Measurements from ENCODE around the gene SMG6.
"Not testable (repeated sequence)": the region's sequence is repeated elsewhere in the genome, so short reads cannot be mapped to it uniquely, and the experiment has no call there.

The SMG6 gene

GRCh38 chr17:2203818-2204217, 99.8 kb downstream of the SMG6 start:
- DNase-seq: no peak
- Histone ChIP-seq H3K27ac (no peak overlapping the region), H3K4me3 (no peak overlapping the region), H3K9me3 (no peaks in the 10 kb centered on the region), H3K36me3 (peaks cover 0 to 2% (median 0%) of the 10 kb centered on the region in 3 donors), H3K27me3 (no peaks in the 10 kb centered on the region), H3K4me1 (peaks cover 0 to 22% (median 7%) of the 10 kb centered on the region in 4 donors)
- TF ChIP-seq CTCF (IDR thresholded peaks at IDR 0.05): no peak
- intact Hi-C loops (cut with DNase I; ENCODE audit: low total_unique reads): no loop called here

- H3K4me1 ChIP-seq: peaks cover 0 to 22% (median 7%) of the 10 kb centered on the region in 4 donors
- intact Hi-C loops (cut with DNase I; ENCODE audit: low total_unique reads): no loop called here
- no peak for DNase-seq
- H3K4me3 ChIP-seq: no peak overlapping the region
- no peaks in the 10 kb centered on the region for H3K27me3 ChIP-seq
- H3K9me3 ChIP-seq: no peaks in the 10 kb centered on the region
- no peak for TF ChIP-seq CTCF (IDR thresholded peaks at IDR 0.05)
- H3K36me3 ChIP-seq: no peaks in the 10 kb centered on the region
- H3K27ac ChIP-seq: no peak overlapping the region
These were observed 100.5 kb downstream of the SMG6 start for GRCh38 chr17:2202996-2203575.

- Histone ChIP-seq H3K9me3 (no peaks in the 10 kb centered on the region), H3K27me3 (no peaks in the 10 kb centered on the region), H3K36me3 (no peaks in the 10 kb centered on the region), H3K4me3 (no peak overlapping the region), H3K27ac (no peak overlapping the region), H3K4me1 (peaks cover 0 to 15% (median 5%) of the 10 kb centered on the region in 4 donors)
- no peak for DNase-seq
- TF ChIP-seq CTCF (IDR thresholded peaks at IDR 0.05): no peak
- intact Hi-C loops (cut with DNase I; ENCODE audit: low total_unique reads): no loop called here
These were observed 101.1 kb downstream of the SMG6 start for GRCh38 chr17:2202302-2202995.

GRCh38 chr17:2199386-2199785, 104.2 kb downstream of the SMG6 start:
- intact Hi-C loops (cut with DNase I; ENCODE audit: low total_unique reads); H3K4me3 ChIP-seq; H3K9me3 ChIP-seq; H3K36me3 ChIP-seq; DNase-seq; H3K27ac ChIP-seq; H3K27me3 ChIP-seq: not testable (repeated sequence)
- H3K4me1 ChIP-seq: peaks cover 0 to 11% (median 5%) of the 10 kb centered on the region in 4 donors

GRCh38 chr17:2198927-2199326, 104.7 kb downstream of the SMG6 start:
- no peak for TF ChIP-seq CTCF (IDR thresholded peaks at IDR 0.05)

GRCh38 chr17:2197271-2197670, 106.3 kb downstream of the SMG6 start:
- TF ChIP-seq CTCF (IDR thresholded peaks at IDR 0.05): no peak
- Histone ChIP-seq H3K27ac (no peak overlapping the region), H3K9me3 (no peaks in the 10 kb centered on the region), H3K36me3 (peaks cover 0 to 10% (median 9%) of the 10 kb centered on the region in 3 donors), H3K4me1 (peaks cover 0 to 8% (median 5%) of the 10 kb centered on the region in 4 donors), H3K27me3 (no peaks in the 10 kb centered on the region), H3K4me3 (no peak overlapping the region)
- DNase-seq: no peak
- intact Hi-C loops (cut with DNase I; ENCODE audit: low total_unique reads): no loop called here

More at GRCh38 chr17:2198927-2199326, 104.7 kb downstream of the SMG6 start:
- no peak overlapping the region for H3K4me3 ChIP-seq
- intact Hi-C loops (cut with DNase I; ENCODE audit: low total_unique reads): no loop called here
- H3K36me3 ChIP-seq: peaks cover 0 to 3% (median 1%) of the 10 kb centered on the region in 3 donors
- no peak for DNase-seq
- H3K27me3 ChIP-seq: no peaks in the 10 kb centered on the region
- H3K4me1 ChIP-seq: peaks cover 0 to 11% (median 5%) of the 10 kb centered on the region in 4 donors
- no peaks in the 10 kb centered on the region for H3K9me3 ChIP-seq
- H3K27ac ChIP-seq: no peak overlapping the region
